HG03460 (cell line): ENCODE results near the gene CEP72.
A peak's percentile ranks its signal among the peaks of the same experiment; 100 is the strongest.
"Not testable (repeated sequence)": the region's sequence is repeated elsewhere in the genome, so short reads cannot be mapped to it uniquely, and the experiment has no call there.

Source experiments
- ATAC-seq: cut with Tn5 transposase; IDR thresholded peaks from one replicate; pipeline ENCODE4 v1.9.1; 2021; ENCODE audit not compliant: unreplicated experiment

CEP72 gene

DNA sequence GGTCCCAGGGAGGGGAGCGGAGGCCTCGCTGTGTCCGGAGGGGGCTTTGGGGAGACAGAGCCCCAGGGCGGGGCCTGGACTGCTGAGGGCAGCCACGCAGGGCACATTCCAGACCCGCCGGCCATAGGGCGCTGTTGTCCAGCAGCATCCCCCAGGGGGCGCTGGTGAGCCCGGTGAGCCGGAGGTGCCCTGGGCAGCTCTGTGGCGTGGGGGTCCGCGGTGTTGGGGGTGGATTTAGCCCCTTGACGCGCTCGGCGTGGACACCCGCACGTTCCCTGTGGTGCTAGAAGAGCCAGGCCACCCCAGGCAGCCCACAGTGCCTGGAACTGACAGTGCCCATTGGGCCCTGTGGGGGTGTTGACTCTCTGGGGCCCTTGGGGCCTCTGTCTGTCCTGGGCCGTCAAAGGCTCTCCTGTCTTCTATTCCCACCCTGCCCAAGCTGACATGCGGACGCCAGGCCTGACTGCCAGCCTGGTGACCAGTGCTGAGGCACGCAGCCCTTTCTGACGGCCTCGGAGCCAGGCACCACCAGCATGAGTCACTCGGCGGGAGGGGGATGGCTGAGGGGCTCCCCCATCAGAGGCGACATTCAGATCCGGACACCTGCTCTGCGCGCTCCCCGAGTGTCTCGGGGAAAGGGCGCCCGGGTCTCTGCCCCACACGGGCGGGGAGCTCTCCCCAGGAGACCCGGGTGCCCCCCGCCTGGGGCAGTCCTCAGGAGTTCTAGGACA, 57.1 kb downstream of the CEP72 start:
- no peak for ATAC-seq

DNA sequence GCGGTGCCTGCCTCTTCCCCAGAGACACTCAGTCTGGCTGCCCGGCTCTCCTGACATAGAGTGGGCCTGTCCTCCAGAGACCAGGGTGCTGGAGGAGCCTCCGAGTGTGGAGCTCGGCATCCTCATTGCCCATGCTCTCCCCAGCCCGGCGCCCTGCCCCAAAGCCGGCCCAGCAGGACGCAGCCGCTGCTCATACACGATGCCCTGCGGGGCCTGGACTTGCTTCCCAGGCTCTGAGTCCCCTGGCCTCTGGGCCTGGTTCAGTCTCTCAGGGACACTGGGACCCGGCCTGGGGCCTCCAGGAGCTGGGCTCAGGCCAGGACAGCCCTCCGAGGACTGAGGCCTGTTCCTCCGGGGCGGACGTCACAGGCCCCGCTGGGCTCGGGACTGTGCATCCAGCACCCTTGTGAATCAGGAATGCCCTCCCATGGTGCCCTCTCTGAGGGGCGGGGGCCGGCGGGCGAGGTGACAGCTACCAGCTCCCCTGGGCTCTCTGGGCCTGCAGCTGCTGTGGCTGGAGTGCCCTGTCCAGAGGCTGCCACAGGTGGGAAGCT, 57.8 kb downstream of the CEP72 start:
- ATAC-seq: no peak

- no peak for ATAC-seq
These were observed 58.5 kb downstream of the CEP72 start for GRCh38 chr5:670396-671270.

DNA sequence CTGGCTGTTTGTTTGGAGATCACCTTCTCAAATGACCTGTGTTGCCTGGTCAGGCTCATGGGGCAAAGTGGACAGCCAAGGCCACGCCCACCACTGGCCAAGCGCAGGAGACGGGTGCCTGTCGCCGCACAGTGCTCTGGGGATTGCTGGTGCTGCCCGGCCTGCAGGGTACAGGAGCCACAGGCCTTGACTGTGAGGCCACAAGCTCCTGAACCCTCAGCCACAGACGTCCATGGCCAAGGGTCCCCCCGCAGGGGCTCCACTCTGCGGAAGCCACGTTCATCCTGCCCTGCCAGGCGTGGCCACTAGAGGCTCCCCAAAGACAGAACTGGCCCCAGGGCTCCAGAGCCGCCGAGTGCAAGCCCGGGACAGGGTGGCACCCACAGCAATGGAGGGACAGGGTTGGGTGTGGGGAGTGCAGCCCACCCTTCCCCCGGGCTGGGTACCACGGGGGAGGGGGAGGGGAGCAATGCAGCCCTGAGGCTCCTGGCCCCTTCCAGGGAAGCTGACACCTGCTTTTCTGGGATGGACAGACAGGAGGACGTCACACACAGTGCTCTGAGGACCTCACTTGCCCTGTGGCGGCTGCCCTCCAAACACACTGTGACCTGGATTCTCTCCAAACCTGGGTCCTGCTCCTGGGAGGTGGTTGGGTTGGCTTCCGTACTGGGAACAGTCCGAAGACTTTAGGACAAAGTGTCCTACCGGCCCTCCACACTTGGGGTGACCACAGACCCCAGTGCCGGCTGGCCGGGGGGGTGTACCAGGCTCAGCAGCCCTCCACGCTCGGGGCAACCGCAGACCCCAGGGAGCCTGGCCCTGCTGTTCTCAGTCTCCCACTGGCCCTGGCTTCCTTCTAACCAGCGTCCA, 59.6 kb downstream of the CEP72 start:
- ATAC-seq: peak; percentile 65

DNA sequence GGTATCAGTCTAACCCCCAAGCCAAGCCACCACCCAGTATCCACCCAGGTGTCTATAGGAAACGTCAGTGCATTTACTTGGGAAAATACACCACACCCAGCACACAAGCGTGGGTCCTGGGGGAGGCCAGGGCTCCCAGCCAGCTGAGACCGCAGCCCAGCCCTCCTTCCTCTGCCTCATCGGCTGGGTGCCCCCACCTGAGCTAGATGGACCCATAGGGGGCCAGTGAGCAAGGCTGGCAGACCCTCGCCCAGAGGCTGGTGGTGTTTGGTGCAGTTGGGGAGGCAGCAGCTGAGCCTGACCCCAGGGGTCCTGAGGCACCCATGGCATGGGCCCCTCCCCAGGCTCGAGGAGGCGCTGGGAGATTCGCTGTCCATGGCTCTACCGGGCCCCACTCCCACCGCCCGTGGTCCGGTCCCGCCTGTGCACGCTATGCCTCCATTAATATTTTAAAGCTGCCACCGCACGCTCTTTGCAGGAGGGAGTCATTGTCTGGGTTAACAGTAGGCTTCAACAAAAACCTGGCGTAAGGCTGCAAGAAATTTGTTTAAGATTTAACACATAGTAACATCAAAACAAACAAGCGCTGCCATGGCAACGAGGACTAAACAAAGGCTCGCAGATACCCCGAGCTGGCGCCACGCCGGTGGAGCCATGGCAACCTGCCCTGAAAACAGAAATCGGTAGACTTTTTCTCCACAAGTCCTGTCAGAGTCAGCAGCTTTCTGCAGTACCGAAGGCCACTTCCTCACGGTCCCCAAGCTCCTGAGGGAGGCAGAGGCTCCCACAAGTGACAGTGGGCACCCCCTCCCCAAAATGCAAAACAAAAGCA, 60.4 kb downstream of the CEP72 start:
- no peak for ATAC-seq

- ATAC-seq: no peak
These were observed 61.2 kb downstream of the CEP72 start for GRCh38 chr5:673161-673830.

- ATAC-seq: no peak
These were observed 61.9 kb downstream of the CEP72 start for GRCh38 chr5:673831-674629.

DNA sequence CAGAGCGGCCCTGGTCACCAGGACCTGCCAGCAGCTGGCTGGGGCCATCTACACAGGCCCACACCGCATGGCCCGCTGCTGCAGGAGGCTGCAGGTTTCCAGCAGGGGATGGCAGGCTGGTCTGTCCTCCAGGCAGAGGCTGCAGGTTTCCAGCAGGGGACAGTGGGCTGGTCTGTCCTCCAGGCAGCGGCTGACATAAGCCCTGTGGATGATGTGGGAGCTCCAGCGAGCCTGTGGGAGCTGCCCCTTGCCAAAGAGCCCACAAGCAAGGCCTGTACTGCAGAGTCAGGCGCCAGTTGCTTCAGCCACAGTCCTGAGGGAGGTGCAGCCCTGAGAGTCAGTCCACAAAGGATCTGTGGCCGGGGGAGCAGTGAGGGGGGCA, 62.5 kb downstream of the CEP72 start:
- ATAC-seq: no peak

DNA sequence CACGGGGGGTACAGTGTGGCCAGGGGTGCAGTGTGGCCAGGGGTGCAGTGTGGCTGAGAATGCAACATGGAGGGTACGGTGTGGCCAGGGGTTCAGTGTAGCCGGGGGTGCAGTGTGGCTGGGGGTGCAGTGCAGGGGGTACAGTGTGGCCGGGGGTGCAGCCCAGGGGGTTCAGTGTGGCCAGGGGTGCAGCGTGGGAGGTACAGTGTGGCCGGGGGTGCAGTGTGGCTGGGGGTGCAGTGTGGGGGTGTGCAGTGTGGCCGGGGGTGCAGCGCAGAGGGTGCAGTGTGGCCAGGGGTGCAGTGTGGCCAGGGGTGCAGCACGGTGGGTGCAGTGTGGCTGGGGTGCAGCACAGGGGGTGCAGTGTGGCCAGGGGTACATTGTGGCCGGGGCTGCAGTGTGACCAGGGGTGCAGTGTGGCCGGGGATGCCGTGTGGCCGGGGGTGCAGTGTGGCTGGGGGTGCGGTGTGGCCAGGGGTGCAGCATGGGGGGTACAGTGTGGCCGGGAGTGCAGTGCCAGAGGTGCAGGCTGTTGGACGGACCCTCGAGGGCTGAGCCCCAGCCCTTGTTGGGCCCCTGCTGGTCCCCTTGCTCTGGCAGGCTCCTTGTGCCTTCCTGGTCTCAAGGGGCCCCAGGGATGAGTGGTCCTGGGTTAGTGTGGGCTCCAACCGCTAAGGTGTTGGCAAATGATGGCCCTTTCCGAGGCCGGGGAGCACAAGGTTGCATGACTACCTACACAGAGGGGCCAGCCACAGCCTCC, 63.2 kb downstream of the CEP72 start:
- ATAC-seq: no peak

DNA sequence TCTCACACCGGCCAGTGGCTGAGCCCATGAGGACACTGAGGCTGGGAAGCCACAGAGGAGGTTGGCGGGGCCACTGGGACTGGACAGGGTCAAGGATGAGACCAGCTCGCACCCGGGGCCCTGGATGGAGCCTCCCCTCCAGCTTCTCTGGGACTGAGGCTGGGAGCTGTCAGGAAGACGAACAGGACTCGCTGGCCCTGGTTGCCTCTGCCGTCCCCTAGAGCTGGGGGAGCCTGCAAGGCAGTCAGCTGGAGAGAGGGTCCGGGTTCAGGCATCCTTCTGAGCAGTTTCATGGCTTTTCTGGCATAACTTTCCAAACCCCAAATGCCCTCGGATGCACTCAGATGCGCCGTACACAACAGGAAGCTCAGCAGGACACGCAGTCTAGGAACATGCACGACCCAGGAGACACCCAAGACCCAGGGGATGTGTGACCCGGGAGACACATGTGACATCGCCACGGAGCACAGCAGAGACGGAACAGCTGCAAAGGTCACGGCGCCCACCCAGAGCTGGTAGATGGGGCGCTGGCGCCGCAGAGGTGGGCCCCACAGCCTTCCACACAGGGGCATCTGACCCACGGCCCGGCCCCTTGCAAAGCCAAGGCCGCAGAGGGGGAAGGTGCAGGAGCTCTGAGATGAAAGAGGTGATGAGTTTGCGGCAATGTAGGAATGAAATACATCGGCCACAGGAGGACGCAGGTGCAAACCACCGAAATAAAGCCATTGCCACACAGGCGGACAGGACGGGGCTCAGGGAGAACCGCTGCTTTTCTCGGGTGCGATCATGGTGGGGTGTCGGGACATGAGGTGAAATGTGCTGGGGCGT, 63.9 kb downstream of the CEP72 start:
- ATAC-seq: no peak

DNA sequence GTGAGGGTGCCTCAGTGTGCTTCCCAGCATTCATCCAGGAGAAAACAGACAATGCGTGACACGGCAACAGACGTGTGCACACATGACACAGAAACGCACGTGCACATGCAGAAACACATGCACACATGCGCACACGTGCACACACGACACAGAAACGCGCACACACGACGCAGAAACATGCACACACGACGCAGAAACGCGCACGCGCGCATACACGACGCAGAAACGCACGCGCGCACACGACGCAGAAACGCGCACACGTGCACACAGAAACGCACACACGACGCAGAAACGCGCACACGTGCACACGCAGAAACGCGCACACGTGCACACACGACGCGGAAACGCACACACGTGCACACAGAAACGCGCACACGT, 64.5 kb downstream of the CEP72 start:
- ATAC-seq: no peak

DNA sequence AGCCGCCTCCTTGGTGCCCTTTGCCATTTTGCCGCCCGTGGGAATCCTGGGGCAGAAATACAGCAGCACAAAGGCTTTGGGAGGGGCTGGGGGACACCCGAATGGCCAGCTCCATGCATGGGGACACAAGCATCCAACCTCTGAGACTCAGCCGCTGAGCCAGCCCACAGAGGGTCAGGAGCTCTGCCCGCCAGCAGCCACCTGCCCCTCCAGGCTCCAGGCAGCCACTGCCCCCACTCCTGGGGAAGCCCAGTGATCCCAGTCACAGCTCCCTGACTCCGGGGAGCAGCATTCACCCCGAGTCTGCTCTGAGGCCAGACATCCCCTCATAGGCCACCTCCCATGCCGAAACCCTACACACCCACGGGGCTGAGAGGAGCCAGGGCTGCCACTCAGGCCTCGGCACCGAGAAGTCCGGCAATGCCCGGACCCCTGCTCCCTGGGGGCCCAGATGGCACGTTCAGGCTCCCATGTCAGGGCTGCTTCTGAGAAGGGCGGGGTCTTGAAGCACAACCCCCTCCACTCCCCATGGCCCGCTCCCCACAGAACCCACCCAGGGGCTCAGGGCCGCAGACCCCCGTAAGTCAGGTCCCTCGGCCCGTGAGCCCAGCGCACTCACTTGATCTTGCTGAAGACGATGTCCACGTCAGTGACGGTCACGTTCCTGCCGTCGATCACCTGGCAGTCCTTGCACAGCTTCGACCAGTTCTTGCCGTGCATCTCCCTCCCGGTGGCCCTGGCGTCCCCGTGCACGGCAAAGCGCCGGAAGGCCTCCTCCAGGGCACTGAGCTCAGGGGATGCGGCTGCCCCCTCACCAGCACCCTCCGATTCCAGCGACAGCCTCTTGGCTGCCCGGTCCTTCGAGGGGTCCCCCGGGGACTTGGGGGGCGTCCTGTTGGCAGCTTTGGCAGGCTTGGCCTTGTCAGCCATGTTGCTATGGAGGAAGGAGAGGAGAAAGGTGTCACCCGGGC, 65.3 kb downstream of the CEP72 start:
- no peak for ATAC-seq

DNA sequence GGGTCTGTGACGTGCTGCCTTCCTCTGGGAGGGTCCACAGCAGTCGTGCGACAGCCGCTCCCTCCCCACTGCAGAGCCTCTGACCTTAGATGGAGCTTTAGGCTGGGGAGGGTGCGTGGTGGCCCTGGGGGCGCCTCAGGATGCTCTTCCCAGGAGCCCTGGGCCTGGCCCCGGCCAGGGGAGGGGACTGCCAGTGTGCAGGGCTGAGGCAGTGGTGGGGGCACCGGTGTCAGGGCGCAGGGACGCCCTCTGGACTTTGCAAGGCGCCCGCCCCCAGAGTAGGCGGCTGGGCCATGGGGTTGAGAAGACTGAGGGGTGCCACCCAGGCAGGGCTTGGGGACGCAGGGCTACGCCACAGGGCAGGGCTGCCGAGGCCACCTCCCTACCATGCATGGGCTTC, 66.4 kb downstream of the CEP72 start:
- not testable (repeated sequence) for ATAC-seq

GRCh38 chr5:679166-679895, 67.2 kb downstream of the CEP72 start:
- ATAC-seq: not testable (repeated sequence)

DNA sequence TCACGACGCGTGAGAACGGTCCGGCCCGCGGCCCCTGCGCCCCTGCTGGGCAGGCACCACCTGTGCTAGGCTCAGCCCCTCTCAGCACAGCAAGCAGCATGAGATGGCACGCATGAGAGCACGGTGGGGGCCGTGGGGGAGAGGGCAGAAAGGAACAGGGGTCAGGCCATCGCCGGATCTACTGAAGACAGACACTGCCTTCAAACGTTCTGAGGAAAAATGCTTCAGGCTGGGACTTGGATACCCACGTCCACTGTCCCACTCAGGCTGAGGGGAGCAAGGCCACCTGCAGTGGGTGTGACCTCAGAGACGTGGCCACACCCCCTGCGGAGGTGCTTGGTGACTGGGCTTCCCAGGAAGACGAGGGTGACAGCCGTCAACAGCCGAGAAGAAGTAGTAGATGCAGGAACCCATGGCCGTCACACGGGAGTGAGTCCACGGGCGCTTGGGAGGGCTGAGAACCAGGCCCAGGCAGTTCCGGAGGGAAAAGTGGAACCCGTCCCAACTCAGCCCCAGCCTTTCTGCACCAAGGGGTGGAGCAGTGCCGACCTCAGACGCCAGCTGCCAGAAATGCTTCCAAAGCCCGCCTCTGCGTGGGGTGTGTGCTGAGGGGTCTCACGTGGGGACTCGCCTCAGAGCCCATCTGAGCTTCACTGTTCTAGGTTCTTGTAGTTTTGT, 68.1 kb downstream of the CEP72 start:
- not testable (repeated sequence) for ATAC-seq
